Erythroblast (primary cell): ENCODE results near the gene KCTD14.

Source experiments
- GATA1 ChIP-seq: IDR thresholded peaks from 2 replicates; pipeline ENCODE4 v1.6.1; 2011; ENCODE audit warnings: low read depth, mild to moderate bottlenecking, control low read depth, low read length, moderate library complexity
- POLR2A ChIP-seq: IDR thresholded peaks from 2 replicates; pipeline ENCODE4 v1.6.1; 2011; ENCODE audit warnings: mild to moderate bottlenecking, low read length

DNA sequence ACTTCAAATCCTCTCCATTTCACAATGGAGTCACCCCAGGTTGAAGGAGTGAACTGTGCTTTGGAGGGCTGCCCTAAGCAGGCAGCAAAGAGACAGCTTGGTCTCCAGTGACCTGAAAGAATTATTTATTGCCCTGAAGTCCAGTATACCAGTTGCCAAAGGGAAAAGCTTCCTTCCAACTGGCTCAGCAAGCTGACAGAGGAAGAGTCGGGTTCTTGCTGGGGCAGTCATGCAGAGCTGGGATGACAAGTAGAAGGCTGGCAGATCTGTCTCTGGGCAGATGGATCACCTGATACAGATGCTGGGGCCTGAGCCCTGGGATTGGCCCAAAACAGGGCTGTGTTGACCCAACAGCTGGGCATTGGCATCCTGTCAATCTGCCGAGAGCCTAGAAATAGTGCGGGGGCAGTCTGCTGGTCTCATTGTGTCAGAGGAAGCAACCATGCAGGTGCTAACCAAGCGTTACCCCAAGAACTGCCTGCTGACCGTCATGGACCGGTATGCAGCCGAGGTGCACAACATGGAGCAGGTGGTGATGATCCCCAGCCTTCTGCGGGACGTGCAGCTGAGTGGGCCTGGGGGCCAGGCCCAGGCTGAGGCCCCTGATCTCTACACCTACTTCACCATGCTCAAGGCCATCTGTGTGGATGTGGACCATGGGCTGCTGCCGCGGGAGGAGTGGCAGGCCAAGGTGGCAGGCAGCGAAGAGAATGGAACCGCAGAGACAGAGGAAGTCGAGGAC, 40.5 kb upstream of the KCTD14 start, which contains the start of gene THRSP:
- TF ChIP-seq POLR2A (no peak), GATA1 (no peak)
